Hepatocyte (in vitro differentiated cells): ENCODE data around the gene BEST1.

Experiments
- CTCF ChIP-seq: fragments of 200-600 bp; sonication (generic); IDR thresholded peaks from 2 replicates; pipeline ENCODE4 v1.5.1; 2016; ENCODE audit warnings: antibody characterized with exemption, mild to moderate bottlenecking; ENCODE audit not compliant: poor library complexity
- EZH2 ChIP-seq: fragments of 200-600 bp; sonication (generic); IDR thresholded peaks from 2 replicates; pipeline ENCODE4 v1.6.1; 2016; ENCODE audit warnings: antibody characterized with exemption, mild to moderate bottlenecking, borderline replicate concordance
- EZH2phosphoT487 ChIP-seq: fragments of 200-600 bp; sonication (generic); IDR thresholded peaks from one replicate; pipeline ENCODE4 v1.6.1; 2018; ENCODE audit warnings: antibody characterized with exemption, mild to moderate bottlenecking, low read depth, moderate library complexity; ENCODE audit not compliant: unreplicated experiment, severe bottlenecking

GRCh38 chr11:61954106-61954850 is 4.1 kb downstream of the BEST1 start:
- no peak for TF ChIP-seq CTCF
- no peak for TF ChIP-seq EZH2
- TF ChIP-seq EZH2phosphoT487 = no peak
